HG03460 (cell line): ENCODE measurements around the gene EPHB2.

Experiments
- ATAC-seq: cut with Tn5 transposase; IDR thresholded peaks from one replicate; pipeline ENCODE4 v1.9.1; 2021; ENCODE audit not compliant: unreplicated experiment

EPHB2 gene

DNA sequence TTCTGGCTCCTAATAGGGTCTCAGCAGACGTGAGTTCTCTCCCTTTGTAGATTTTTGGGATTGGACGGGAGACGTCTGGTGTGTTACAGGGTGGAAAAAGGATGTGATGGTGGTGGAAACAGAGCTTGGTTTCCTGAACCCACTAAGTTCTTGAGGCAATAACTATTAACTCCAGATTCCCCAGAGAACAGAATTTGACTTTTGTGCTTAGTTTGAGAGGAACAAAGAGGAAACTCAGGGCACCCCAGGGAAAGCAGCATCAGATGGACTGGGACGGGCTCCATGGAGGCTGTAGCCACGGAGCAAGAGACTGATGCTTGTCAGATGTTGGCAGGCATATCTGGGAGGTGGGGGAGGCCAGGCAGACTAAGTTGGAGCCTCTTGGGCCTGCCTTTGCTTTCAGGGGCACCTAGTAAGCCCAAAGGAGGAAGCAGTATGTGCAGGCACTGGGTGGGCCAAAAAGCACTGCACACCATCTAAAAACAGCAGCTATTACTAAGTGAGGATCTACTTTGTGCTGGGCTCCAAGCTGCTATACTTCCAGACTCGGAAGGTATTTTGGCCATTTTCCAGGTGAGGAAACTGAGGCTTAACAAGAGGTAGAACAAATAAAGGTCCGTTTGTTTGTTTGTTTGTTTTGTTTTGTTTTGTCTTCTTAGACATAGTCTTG, 66.9 kb downstream of the EPHB2 start:
- ATAC-seq: no peak

DNA sequence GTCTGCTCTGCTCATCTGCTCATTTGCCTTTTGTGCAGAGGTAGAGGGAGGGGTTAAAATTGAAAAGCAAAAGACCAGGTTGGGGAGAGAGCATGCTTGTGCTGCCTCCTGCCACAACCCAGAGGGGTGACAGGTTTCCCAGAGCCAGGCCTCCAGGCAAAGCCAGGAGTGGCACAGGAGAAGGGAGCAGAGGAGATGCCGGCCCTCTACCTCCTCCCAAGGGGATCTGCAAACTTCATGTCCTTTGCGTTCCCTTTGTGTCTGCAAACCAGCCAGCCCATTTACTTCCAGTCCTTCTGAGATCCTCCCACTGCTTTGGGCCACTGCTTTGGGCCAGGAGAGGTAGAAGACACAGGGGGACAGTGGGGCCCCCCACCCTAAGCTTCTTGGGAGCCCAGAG, 67.8 kb downstream of the EPHB2 start:
- no peak for ATAC-seq

DNA sequence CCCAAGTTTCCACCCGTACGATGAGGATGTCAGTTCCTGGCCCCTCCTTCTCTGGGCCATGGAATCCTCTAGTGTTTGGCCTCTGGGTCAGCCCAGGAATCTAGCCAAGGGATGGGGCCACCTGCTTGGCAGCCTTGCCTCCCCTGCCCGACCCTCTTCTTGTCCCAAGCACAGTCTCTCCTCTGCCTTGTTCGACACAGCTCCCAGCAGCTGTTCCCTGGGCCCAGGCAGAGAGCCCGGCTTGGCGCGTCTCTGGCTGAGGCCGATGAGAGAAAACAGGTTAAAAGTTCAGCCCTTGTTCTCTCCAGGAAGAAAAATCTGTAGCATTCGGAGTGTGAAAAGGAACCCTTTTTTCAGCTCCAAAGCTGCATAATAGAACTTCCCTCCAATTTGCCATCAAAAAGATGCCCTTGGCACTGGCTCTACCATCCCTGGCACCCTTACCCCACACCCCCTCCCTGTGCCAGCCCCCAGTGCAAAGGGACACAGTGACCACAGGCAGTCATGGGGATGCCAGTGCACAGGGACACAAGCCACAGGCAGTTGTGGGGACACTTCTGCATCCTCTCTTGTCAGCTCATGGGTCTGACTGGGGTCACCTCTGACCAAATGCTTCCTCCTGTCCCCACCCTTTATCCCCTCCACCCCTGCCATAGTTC, 68.4 kb downstream of the EPHB2 start:
- ATAC-seq: no peak

DNA sequence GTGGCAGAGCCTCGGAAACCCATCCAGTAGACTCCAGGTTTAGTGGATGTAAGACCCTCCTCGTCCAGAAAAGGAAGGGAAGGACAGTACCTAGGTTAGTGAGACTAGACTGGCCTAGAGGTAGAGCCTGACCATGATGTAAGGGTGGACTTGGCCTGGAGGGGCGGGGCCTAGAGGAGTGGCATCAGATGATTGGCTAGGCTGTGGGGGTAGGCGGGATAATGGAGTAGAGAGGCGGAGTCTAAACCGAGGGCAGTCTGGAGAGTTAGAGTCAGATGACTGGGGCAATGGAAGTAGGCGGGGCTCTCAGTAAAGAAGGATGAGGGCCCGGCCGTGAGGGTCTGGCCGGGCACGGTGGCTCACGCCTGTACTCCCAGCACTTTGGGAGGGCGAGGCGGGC, 70.1 kb downstream of the EPHB2 start:
- no peak for ATAC-seq

DNA sequence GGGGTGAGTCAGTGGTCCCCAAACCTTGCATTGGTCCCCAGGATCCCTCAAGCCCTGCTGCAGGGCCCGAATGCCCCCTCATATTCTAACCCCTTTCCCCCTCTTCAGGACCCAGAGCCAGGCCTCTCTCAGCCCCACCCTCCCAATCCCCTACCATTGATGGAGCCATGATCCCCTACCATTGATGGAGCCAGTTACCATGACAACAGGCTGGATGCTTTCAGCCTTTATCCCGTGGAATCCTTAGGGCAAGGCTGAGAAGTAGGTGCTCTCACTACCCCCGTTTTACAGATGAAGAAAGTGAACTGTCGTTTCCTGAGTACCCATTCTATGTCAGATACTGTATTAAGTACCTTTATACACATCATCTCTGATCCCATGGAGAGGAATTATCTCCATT, 70.8 kb downstream of the EPHB2 start:
- ATAC-seq: no peak

DNA sequence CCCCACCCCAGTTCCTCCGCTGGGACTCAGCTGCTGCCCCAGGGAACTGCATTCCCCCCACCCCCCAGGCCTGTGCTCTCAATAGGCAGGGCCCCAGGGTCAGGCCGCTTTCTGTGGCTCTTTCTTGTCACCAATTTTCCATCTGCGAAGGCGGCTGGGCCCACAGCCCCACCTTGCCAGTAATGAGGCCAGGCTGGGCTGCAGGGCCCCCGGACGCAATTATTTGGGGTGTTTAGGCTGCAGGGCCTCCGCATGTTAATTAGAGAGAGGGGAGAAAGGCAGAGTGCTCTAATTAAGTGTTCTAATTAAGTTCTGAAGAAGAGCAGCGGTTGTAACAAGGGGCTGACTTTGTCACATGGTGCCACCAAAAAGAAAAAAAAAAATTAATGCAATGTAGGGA, 71.8 kb downstream of the EPHB2 start:
- ATAC-seq: no peak

DNA sequence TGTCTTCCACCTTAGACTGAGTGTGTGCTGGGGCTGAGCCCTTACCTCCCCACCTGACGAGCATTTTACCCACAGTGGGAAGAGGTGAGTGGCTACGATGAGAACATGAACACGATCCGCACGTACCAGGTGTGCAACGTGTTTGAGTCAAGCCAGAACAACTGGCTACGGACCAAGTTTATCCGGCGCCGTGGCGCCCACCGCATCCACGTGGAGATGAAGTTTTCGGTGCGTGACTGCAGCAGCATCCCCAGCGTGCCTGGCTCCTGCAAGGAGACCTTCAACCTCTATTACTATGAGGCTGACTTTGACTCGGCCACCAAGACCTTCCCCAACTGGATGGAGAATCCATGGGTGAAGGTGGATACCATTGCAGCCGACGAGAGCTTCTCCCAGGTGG, 73.7 kb downstream of the EPHB2 start:
- no peak for ATAC-seq

DNA sequence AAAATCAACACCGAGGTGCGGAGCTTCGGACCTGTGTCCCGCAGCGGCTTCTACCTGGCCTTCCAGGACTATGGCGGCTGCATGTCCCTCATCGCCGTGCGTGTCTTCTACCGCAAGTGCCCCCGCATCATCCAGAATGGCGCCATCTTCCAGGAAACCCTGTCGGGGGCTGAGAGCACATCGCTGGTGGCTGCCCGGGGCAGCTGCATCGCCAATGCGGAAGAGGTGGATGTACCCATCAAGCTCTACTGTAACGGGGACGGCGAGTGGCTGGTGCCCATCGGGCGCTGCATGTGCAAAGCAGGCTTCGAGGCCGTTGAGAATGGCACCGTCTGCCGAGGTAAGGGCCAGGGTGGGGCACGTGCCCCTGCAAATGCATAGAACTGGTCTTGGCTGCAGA, 74.1 kb downstream of the EPHB2 start:
- ATAC-seq: no peak

DNA sequence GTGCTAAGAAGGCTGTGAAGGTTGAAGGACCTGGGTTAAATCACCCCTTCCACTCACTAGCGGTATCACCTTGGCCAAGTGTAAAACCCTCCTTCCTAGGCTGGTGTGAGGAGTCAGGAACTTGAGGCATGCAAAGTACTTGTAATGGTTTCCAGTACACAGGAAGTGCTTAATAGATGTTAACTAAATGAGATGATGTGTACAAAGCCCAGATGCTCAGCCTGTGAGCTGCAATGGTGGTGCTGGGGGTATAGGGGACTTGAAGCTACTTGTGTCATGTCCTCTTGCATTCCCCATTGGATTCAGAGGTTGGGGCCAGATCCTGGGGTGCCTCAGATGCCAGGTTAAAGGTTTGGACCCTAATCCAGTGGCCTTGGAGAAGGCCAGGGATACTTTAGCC, 75.5 kb downstream of the EPHB2 start:
- ATAC-seq: no peak

DNA sequence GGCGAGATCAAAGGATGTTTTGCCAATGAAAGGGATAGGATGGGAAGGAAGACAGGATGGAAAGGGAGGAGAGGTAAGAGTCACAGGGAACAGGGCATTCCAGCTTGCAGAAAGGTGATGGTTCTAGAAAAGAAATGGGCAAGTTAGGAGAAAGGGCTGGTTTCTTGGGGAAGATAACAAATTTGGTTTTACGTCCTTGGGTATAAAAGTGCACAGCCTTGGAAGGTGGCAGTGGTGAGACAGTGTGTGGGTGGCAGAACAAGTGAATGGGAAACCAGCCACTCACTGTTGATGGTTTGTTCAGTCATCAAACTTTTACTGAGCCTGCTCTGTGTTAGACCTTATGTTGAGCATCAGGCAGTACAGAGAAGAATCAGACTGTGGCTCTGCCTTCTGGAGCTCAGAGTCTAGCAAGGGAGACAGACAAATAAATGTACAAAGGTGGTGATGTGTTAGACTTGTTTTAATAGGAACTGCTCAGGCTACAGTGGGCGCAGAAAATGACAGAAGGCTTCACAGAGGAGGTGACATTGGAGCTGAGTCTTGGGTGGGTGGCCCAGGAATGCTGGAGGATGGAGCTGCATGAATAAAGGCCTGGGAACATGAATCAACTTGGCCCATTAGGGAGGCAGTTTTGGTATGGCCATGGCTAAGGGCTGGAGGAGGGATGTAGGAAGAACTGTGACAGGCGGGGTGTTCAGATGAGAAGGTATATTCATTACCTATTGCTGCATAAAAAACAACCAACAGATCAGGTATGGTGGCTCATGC, 76.3 kb downstream of the EPHB2 start:
- no peak for ATAC-seq

DNA sequence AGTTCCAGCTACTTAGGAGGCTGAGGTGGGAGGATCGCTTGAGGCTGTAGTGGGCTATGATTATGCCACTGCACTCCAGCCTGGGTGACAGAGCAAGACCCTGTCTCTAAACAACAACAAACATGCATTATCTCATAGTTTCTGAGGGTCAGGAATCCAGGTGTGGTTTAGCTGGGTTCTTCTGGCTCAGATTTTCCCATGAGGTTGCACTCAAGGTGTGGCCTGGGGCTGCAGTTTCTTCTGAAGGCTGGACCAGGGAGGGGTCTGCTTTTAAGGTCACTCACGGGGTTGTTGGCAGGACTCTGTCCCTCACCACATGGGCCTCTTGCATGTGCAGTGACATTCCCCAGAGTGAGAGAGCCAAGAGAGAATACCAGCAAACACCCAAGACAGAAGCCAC, 77.0 kb downstream of the EPHB2 start:
- ATAC-seq: no peak

DNA sequence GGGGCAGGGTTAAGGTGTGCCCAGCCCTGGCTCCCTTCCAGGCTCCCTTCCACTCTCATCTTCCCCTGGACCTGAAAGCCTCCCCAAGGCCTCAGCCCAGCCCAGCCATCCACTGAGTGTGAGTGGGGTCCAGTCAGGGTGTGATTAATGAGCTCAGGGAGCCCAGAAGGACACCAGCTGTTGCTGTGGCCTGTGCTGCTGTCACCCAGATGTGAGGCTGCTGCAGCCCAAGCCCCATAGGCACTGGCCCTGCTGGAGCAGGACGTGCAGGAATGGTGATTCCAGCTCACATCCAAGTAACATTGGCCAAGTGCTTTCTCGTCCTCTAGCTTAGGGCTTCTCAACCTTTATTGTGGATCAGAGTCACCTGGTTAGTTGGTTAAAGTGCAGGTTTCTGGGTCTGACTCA, 77.6 kb downstream of the EPHB2 start:
- ATAC-seq: no peak

DNA sequence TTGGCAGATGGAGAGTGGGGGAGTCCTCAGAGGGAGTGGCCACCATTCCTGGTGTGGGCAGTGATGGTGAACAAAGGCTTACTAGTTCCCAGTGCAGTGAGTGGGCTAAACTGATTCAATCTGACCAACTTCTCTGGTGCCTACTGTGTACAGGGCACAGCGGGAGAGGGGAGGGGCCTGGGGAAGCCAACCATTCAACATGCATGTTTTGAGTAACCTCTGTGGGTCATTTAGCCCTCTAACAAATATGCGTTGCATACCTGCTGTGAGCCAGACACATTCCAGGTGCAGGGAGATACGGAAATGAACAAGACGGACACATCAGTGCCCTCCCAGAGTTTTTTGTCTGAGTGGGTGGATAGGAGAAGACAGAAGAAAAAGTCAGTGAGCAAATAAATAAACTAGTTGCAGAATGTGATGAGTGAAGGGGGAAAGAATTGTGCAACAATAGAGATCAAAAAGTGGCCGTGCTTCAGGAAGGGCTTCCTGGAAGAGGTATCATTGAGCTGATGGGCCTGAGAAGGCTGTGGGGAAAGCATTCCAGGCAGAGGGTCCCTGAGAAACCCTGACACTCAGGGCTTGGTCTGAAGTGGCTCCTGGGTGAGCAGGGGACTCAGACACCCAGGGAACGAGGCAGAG, 78.8 kb downstream of the EPHB2 start:
- no peak for ATAC-seq

DNA sequence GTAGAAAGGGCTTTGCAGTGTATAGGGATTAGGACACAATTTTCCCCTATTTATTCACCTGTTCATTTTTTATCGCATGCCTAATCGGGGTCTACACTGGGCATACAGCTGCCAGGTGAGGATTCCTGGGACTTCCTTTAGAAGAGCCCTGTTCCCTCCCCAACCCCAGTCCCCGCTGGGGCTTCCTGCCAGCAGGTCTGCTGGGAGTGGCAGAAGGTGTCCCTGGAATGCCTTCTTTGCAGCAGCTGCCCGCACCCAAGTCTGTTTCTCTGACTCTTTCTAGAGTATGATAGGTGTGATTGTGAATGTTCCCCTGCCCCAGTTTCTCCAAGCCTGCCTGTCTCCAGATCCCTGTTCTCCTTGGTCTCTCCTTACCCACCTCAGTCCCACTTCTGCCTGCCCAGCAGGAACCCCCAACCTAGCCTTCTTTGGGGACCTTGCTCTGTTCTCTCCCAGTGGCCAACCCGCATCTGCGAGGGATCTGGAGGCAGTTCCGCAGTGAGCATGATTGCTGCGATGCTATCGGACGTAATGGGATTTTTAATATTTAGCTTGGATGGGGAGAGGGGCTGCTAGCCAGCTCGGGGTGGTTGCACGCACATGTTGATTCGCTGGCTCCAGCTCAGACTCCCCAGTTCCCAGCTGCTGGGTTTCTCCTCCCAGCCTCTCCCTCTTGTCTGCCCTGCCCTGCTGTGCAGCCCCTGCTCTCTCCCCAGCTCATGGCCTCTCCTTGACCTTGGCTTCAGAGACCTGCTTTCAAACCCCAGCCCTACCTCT, 79.8 kb downstream of the EPHB2 start:
- no peak for ATAC-seq

DNA sequence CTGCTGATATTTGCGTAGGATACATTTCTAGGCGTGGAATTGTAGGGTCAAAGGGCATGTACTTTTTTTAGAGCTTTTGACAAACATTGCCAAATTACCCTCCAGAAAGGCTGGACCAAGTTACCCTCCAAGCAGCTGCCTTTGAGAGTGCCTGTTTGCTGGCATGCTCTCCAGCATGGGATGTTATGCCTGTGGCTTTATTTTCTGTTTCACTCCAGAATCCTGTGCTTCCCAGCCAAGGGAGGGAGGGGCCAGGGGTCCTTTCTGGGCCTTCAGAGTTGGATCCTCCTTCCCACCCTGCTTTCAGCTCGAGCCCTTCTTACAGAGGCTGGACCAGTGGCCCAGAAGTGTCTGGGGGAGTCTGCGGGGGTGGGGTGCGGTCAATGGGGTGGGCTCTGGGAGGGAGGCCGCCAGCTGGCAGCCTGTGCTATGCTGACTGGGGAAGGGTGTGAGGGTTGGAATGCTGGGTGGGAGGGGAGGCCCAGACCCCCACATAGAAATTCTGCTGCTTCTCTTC, 81.2 kb downstream of the EPHB2 start:
- ATAC-seq: no peak

DNA sequence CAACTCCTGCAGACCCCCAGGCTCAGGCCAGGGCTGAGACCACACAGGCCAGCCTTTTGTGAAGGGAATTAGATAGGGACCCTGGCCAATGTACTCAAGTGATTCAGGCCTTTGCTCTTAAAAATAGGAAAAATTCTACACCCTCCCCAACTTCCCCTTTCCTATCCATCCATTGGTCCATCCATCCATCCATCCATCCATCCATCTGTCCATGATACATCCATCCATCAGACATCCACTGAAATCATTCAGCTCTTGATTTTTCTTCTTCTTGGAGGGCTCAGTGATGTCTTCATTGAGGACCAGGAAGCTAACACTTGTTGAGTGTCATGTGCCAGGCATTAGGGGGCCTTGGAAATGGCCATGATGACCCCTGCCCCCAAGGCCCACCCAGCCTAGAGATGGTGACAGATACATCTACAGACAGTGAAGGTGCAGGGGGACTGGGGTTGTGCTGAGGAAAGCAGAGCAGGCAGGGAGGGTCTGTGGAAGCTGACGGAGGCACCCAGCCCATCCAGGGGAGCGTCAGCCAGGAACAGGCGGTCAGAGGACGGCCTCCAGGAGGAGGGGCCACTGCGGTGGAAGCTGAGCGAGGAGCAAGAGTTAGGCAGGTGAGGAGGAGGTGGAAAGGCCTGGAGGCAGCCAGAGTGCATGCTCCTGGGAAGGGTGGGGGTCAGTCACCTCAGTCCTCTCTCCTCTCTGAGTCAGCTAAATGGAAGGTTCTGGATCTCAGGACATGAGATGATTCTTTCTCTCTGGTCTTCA, 81.9 kb downstream of the EPHB2 start:
- ATAC-seq: no peak

DNA sequence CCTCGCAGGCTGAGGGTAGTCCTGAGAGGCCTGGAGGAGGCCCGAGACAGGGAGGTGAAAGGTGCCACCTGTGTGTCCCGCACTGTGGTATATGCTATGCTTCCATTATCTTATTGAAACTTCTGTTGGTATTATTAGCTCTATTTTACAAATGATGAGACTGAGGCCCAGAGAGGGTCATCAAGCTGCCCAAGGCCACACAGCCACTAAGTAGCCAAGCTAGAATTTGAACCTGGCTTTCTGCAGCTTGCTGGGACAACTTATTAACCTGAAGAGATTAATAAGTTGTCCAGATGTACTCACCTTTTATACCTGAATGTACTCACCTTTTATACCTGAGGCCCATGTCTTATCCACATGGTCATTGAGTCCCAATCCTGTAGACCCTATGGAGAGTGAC, 83.0 kb downstream of the EPHB2 start:
- no peak for ATAC-seq

DNA sequence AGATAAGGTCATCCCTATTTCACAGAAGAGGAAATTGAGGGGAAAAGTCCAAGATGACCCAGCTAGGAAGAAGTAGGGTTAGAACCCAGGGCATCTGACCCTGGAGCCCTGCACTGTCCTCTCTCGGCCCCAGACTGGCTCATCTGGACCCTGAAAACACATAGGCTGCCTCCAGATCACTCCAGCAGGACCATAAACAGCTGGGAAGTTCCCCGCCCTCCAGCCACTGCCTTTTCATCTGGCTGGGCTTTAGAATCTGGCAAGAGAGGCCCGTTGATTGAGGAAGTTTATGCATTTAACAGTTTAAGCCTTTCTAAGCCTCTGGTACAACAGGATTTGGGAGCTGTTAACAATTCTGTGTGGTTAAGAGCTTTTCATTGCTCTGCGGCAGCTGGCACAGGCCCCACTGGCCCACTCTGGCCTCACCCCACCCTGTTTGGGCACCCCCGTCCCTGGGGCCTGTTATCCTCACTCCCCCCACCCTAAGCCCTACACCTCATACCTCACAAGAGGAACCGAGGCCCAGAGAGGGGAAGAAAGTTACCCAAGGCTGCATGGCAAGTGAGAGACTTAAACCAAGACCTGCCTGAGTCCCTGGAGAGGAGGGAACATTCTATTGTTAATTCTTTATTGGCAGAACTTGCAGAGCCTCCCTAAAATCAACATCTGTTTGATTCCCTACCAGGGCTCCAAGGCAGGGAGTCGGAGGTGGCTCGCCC, 84.2 kb downstream of the EPHB2 start:
- ATAC-seq: no peak

DNA sequence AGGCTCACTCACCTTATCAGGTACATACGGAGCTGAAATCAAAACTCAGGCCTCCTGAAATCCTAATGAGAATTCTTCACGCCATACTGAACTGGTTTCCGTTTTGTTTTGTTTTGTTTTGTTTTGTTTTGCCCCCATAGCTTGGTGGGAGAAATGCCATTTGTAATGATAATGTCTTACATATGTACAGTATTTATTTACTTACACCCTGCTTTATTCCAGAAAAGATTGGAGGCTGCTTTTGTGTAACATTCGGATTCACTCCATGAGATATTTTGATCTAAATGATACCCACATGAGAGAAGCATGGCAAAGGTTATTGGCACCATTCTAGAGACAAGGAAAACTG, 84.7 kb downstream of the EPHB2 start:
- ATAC-seq: no peak

DNA sequence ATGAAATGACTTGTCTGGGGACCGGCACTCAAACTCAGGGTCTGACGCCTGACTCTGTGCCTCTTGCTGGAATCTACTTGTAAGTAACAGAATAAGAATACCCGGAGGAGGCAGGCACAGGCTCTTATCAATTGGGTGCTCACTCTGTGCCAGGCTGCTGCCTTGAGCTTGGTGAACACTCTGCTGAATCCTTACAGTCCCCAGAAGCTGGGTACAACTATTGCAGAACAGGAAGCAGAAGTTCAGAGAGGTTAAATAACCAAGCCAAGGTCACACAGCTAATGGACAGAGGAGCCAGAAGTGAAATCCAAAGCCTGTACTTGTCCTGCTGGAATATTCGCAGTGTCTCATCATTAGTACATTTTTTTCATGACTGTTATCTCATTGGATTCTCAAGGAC, 86.0 kb downstream of the EPHB2 start:
- no peak for ATAC-seq
